HG03354 (cell line): ENCODE results near the gene ZKSCAN5.

ENCODE experiments used
- ATAC-seq: cut with Tn5 transposase; IDR thresholded peaks from one replicate; pipeline ENCODE4 v1.9.1; 2021; ENCODE audit warnings: mild to moderate bottlenecking; ENCODE audit not compliant: unreplicated experiment, poor library complexity, severe bottlenecking

Gene ZKSCAN5

GRCh38 chr7:99504603-99505323, at the start of gene ZKSCAN5:
TSS of gene ZKSCAN5 (plus strand) at chr7:99504662. CDS start at chr7:99506045, 1,383 bp downstream.
- peak; percentile 82 for ATAC-seq

- no peak for ATAC-seq
Observed at GRCh38 chr7:99455874-99456273, 48.6 kb upstream of the ZKSCAN5 start.

- ATAC-seq, result no peak
Observed at GRCh38 chr7:99456288-99456687, 48.2 kb upstream of the ZKSCAN5 start.

GRCh38 chr7:99457050-99457649, 47.3 kb upstream of the ZKSCAN5 start:
- no peak for ATAC-seq

- ATAC-seq, result no peak
Observed at GRCh38 chr7:99457650-99458493, 46.6 kb upstream of the ZKSCAN5 start.

GRCh38 chr7:99459087-99459486, 45.4 kb upstream of the ZKSCAN5 start:
- ATAC-seq, result no peak

GRCh38 chr7:99460651-99461050, 43.8 kb upstream of the ZKSCAN5 start:
- no peak for ATAC-seq

GRCh38 chr7:99461221-99461620, 43.2 kb upstream of the ZKSCAN5 start:
- no peak for ATAC-seq

GRCh38 chr7:99465421-99465768, 39.1 kb upstream of the ZKSCAN5 start:
- no peak for ATAC-seq

- ATAC-seq, result no peak
Observed at GRCh38 chr7:99468336-99468918, 36.0 kb upstream of the ZKSCAN5 start.

GRCh38 chr7:99469381-99470065, 34.9 kb upstream of the ZKSCAN5 start:
- ATAC-seq, result no peak

GRCh38 chr7:99472561-99473314, 31.7 kb upstream of the ZKSCAN5 start, which contains the start of gene ZNF789:
TSS of gene ZNF789 (plus strand) at chr7:99472890. CDS start at chr7:99476457, 3,567 bp downstream.
- peak; percentile 95 for ATAC-seq

GRCh38 chr7:99473315-99473596, 31.2 kb upstream of the ZKSCAN5 start:
- ATAC-seq, result no peak

GRCh38 chr7:99476107-99476506, 28.4 kb upstream of the ZKSCAN5 start:
- ATAC-seq, result no peak

- no peak for ATAC-seq
Observed at GRCh38 chr7:99478464-99479440, 25.7 kb upstream of the ZKSCAN5 start.

- no peak for ATAC-seq
Observed at GRCh38 chr7:99485094-99485493, 19.4 kb upstream of the ZKSCAN5 start.

- ATAC-seq, result no peak
Observed at GRCh38 chr7:99489235-99489634, 15.2 kb upstream of the ZKSCAN5 start.

- no peak for ATAC-seq
Observed at GRCh38 chr7:99490878-99491277, 13.6 kb upstream of the ZKSCAN5 start.
